K562 (cell line): Measurements from ENCODE around the gene ATP9A. TPM values are rescaled to one million over a fixed set of nuclear protein-coding genes. Genes with fewer than 3 reads are reported as not detected.

Source experiments
- ATAC-seq: fragments of 200-7000 bp; cut with Tn5 transposase; 3 replicates; pipeline ENCODE4 v1.9.1; 2020; ENCODE audit warnings: moderate library complexity
- BruUV-seq: library from RNA; stranded (reverse); fragments of 400-500 nt; replicated peaks from 2 replicates; lab custom pipeline; 2021; lab: Mats Ljungman, UMichigan
- CTCF ChIA-PET: fragments of 300-600 bp; formaldehyde crosslinking; extraction: SDS; loops from one replicate; lab custom pipeline; 2021; ENCODE audit warnings: low intra/inter-chr PET ratio; lab: Yijun Ruan, JAX
- POLR2A ChIA-PET: fragments of 300-600, 350-650 bp; sonication (Branson Sonifier 250); formaldehyde crosslinking; extraction: SDS; loops from one replicate; lab custom pipeline; 2021; ENCODE audit warnings: antibody characterized with exemption, inconsistent platforms; lab: Yijun Ruan, JAX
- DNase-seq, 4 experiments: peaks; one replicate each; pipeline versions ENCODE4 v3.0.0 to v3.0.0-alpha.2; 2011 to 2018; ENCODE audit warnings: low spot score in 3 of 4, mixed read lengths in 3 of 4; ENCODE audit errors: extremely low read depth in 1 of 4
- FAIRE-seq: peaks from 2 replicates; lab custom pipeline; 2011; peaks lifted over from hg19 to GRCh38; lab: Jason Lieb, UNC
- H2AFZ ChIP-seq: 2 replicates; pipeline ENCODE4 v1.6.0; 2011; ENCODE audit warnings: low read depth, low read length, control low read depth, inconsistent platforms
- H3K27ac ChIP-seq: fragments of 200-600 bp; 3 replicates; pipeline ENCODE4 v1.8.0; 2011; ENCODE audit warnings: low read depth, mild to moderate bottlenecking, control low read depth, inconsistent platforms, low read length, moderate library complexity, mixed read lengths; ENCODE audit errors: extremely low read depth
- H3K27me3 ChIP-seq, 2 experiments: fragments of 300-600 bp in 1 of 2; 2 replicates in 1 of 2; 3 replicates in 1 of 2; pipeline versions ENCODE4 v1.6.0 to v1.8.0; 2011; ENCODE audit warnings: inconsistent platforms in 2 of 2, low read length in 2 of 2, mild to moderate bottlenecking in 1 of 2, mixed read lengths in 1 of 2, moderate library complexity in 1 of 2; ENCODE audit not compliant: control insufficient read depth in 2 of 2, insufficient read depth in 2 of 2
- H3K36me3 ChIP-seq: fragments of 300-600 bp; 3 replicates; pipeline ENCODE4 v1.8.0; 2011; ENCODE audit warnings: mild to moderate bottlenecking, low read length, inconsistent platforms; ENCODE audit not compliant: control insufficient read depth, insufficient read depth
- H3K4me1 ChIP-seq, 2 experiments: fragments of 200-600 bp in 1 of 2; replicated peaks in 1 of 2; 2 replicates in 1 of 2; 3 replicates in 1 of 2; pipeline versions ENCODE4 v1.5.1 to v1.8.0; 2011; ENCODE audit warnings: inconsistent platforms in 2 of 2, low read length in 2 of 2, mild to moderate bottlenecking in 1 of 2, mixed read lengths in 1 of 2, moderate library complexity in 1 of 2; ENCODE audit not compliant: control insufficient read depth in 2 of 2, insufficient read depth in 2 of 2
- H3K4me2 ChIP-seq: 2 replicates; pipeline ENCODE4 v1.6.1; 2011; ENCODE audit warnings: low read length, control low read depth, inconsistent platforms, mixed read lengths; ENCODE audit not compliant: insufficient read depth
- H3K4me3 ChIP-seq: fragments of 200-600 bp; sonication (generic), shearing (Covaris generic); 2 replicates; pipeline ENCODE4 v1.5.1; 2016; ENCODE audit warnings: control low read depth, inconsistent platforms
- H3K79me2 ChIP-seq: fragments of 200-600 bp; 3 replicates; pipeline ENCODE4 v1.8.0; 2011; ENCODE audit warnings: low read length, inconsistent platforms; ENCODE audit not compliant: control insufficient read depth, insufficient read depth
- H3K9ac ChIP-seq, 2 experiments: 2 replicates each; pipeline versions ENCODE4 v1.6.0 to v1.6.1; 2011; ENCODE audit warnings: low read depth in 2 of 2, low read length in 2 of 2, control low read depth in 1 of 2, inconsistent platforms in 1 of 2, mild to moderate bottlenecking in 1 of 2, mixed read lengths in 1 of 2; ENCODE audit not compliant: insufficient read depth in 1 of 2
- H3K9me1 ChIP-seq: one replicate; pipeline ENCODE4 v1.6.0; 2011; ENCODE audit warnings: inconsistent platforms, mild to moderate bottlenecking, low read length, moderate library complexity; ENCODE audit not compliant: control insufficient read depth, insufficient read depth
- H3K9me3 ChIP-seq: replicated peaks from 2 replicates; pipeline ENCODE4 v1.5.1; 2011; ENCODE audit warnings: low read depth, low read length, inconsistent platforms; ENCODE audit not compliant: control insufficient read depth, insufficient read depth
- H4K20me1 ChIP-seq: replicated peaks from 2 replicates; pipeline ENCODE4 v1.6.1; 2011; ENCODE audit warnings: low read length, inconsistent platforms, mixed read lengths; ENCODE audit not compliant: control insufficient read depth, insufficient read depth
- NFYB ChIP-seq: IDR thresholded peaks from 2 replicates; pipeline ENCODE4 v1.6.1; 2011; ENCODE audit warnings: mild to moderate bottlenecking, moderate library complexity; ENCODE audit not compliant: insufficient read length; ENCODE audit errors: extremely low read depth
- NR2C1 ChIP-seq, 2 experiments: fragments of 450-650 bp; IDR thresholded peaks; 2 replicates each; pipeline ENCODE4 v1.6.1; 2017; ENCODE audit warnings: mild to moderate bottlenecking in 2 of 2, antibody characterized with exemption in 1 of 2, inconsistent platforms in 1 of 2, missing compliant biosample characterization in 1 of 2, missing genetic modification characterization in 1 of 2
- PRMT5 ChIP-seq: sonication (generic); formaldehyde crosslinking; IDR thresholded peaks from 2 replicates; pipeline ENCODE4 v1.5.0; 2020; ENCODE audit warnings: missing genetic modification reagents
- TCFL5 ChIP-seq: fragments of 250-450 bp; sonication (Bioruptor Pico); conservative IDR thresholded peaks from 2 replicates; pipeline ENCODE4 v1.6.1; 2021; ENCODE audit warnings: mild to moderate bottlenecking, moderate library complexity, matching md5 sums
- ZBTB11 ChIP-seq, 3 experiments: fragments of 200-800 bp in 1 of 3; fragments of 250-450 bp in 1 of 3; fragments of 450-650 bp in 1 of 3; sonication (Bioruptor Pico) in 1 of 3; sonication (Bioruptor generic) in 1 of 3; formaldehyde crosslinking in 1 of 3; IDR thresholded peaks; 2 replicates each; pipeline versions ENCODE4 v1.6.1 to v1.8.0; 2016 to 2022; ENCODE audit warnings: mild to moderate bottlenecking in 2 of 3, missing genetic modification characterization in 2 of 3, missing compliant biosample characterization in 1 of 3, moderate library complexity in 1 of 3
- ZNF175 ChIP-seq: fragments of 200-800 bp; sonication (Bioruptor generic); IDR thresholded peaks from 2 replicates; pipeline ENCODE4 v1.6.1; 2016; ENCODE audit warnings: low read depth, mild to moderate bottlenecking, missing genetic modification characterization, missing compliant biosample characterization
- WGBS: fragments of 100-300 bp; shearing (Covaris generic); methylation state at CpG from one replicate; pipeline ENCODE4 v1.1.6; 2016; ENCODE audit warnings: low coverage, mixed read lengths; ENCODE audit not compliant: insufficient coverage; ENCODE audit errors: missing lambda C conversion rate; 5-methylcytosine and 5-hydroxymethylcytosine counted together
- in situ Hi-C: fragments of 300-500 bp; cut with MboI; formaldehyde crosslinking; loops from 4 replicates; pipeline ENCODE4 v1.15.0; 2018; ENCODE audit warnings: inconsistent platforms, mixed read lengths
- intact Hi-C: fragments of 100-400 bp; cut with micrococcal nuclease; formaldehyde crosslinking; loops from 2 replicates; pipeline ENCODE4 v1.14.2; 2022
- polyA plus RNA-seq, 8 experiments: library from polyadenylated mRNA; depleted of rRNA in 4 of 8; stranded (reverse) in 5 of 8; unstranded in 3 of 8; fragments of >200 nt; fragmentation: Nextera tagmentation in 2 of 8; fragmentation: Illumina TruSeq in 1 of 8; extraction: Ambion mirVana in 2 of 8; extraction: Trizol in 1 of 8; gene quantifications; 2 replicates each; pipeline versions ENCODE4 v1.2.1 to v1.2.3, GENCODE V29; 2011 to 2014; ENCODE audit warnings: inconsistent platforms in 1 of 8, missing spikeins in 1 of 8
- total RNA-seq, 7 experiments: library from RNA; depleted of rRNA in 6 of 7; stranded (reverse); fragments of >200 nt in 6 of 7; fragmentation: Illumina TruSeq in 2 of 7; extraction: Trizol in 2 of 7; gene quantifications; 2 replicates each; pipeline versions ENCODE4 v1.2.1 to v1.2.3, GENCODE V29; 2011 to 2021; ENCODE audit warnings: low replicate concordance in 1 of 7

ATP9A gene
- total and polyA plus RNA-seq, 9 of the 15 experiments (the other 6 are each of a cell fraction or from before 2014, with no cell fraction given), result 0.18 to 0.62 (median 0.29) TPM

- Histone ChIP-seq H3K27ac (no peak overlapping the region), H3K4me2 (no peak overlapping the region), H3K9me3 (no peaks in the 10 kb centered on the region; the same call in 1 of the 2 replicates), H3K36me3 (no peaks in the 10 kb centered on the region), H3K4me3 (no peak overlapping the region), H3K9me1 (no peaks in the 10 kb centered on the region), H3K4me1 (no peaks in the 10 kb centered on the region; a peak in 1 of 5 replicates), H4K20me1 (no peaks in the 10 kb centered on the region), H3K27me3 (peaks cover 2 to 28% of the 10 kb centered on the region in 2 experiments; a peak in 4 of 5 replicates), H3K79me2 (no peaks in the 10 kb centered on the region), H2AFZ (no peak overlapping the region), H3K9ac (no peak overlapping the region)
- DNase-seq (no peak), FAIRE-seq (no peak), ATAC-seq (0 out of 3 replicates have a peak, but pooled peaks have one; percentile 33)
- WGBS, result 4% methylated on average over 5 of the region's 5 CpGs
- no TSS peak for BruUV-seq
- no peak for TF ChIP-seq PRMT5 (CRISPR knock-in tag)
- peak; percentile 68 for TF ChIP-seq NFYB
- peak in 1 of 3 experiments; percentile 10; a peak in 1 of 6 replicates for TF ChIP-seq ZBTB11 (CRISPR knock-in tag; IDR thresholded peaks at IDR 0.05)
- TF ChIP-seq ZNF175 (CRISPR knock-in tag), result no peak
- TF ChIP-seq NR2C1 (IDR thresholded peaks at IDR 0.05), result no peak
- no peak for TF ChIP-seq NR2C1 (tag; IDR thresholded peaks at IDR 0.05)
- no peak for TF ChIP-seq TCFL5
- in situ Hi-C loops, result no loop called here
- ChIA-PET CTCF (no interaction called here), POLR2A (no interaction called here)
- intact Hi-C loops, result no loop called here
Observed at GRCh38 chr20:51727872-51728271, 40.3 kb downstream of the ATP9A start.
